ENCODE data around the gene UBE2Z. TPM values are rescaled to one million over a fixed set of nuclear protein-coding genes. Genes with fewer than 3 reads are reported as not detected.

UBE2Z gene
- total and polyA plus RNA-seq, 4 donors, result 29.5 to 63.5 (median 56.1) TPM

DNA sequence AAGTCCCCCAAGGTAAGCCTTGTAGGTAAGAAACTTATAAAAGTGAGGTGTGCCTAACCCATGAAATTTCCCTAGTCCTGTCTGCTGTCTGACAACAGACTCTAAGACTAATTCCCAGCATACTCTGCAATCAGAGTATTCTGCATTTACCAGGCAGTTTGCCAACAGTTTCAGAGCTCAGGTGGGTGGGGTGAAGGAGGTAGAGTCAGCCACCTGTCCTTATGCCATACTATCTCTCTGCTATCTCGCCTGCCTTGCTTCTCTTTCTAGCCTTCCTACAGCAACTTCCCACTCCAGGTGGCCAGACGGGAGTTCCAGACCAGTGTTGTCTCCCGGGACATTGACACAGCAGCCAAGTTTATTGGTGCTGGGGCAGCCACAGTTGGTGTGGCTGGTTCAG lies 13.3 kb upstream of the UBE2Z start:
- Histone ChIP-seq H3K9ac (ENCODE audit: insufficient read depth in 1 of 2, low read length in 2 of 2) (no peak overlapping the region), H3K4me1 (ENCODE audit: control insufficient read depth in 5 of 5, insufficient read depth in 5 of 5, low read length in 5 of 5) (peaks cover 0 to 13% (median 6%) of the 10 kb centered on the region in 5 donors), H3K27me3 (ENCODE audit: control insufficient read depth in 3 of 3, insufficient read depth in 3 of 3, low read length in 2 of 3) (no peaks in the 10 kb centered on the region), H3K4me3 (no peak overlapping the region), H3K9me3 (ENCODE audit: control insufficient read depth in 4 of 4, insufficient read depth in 3 of 4, low read length in 3 of 4) (no peaks in the 10 kb centered on the region), H3K36me3 (ENCODE audit: control insufficient read depth in 4 of 4, insufficient read depth in 4 of 4, low read length in 4 of 4) (peaks cover 0 to 11% (median 11%) of the 10 kb centered on the region in 4 donors), H3K27ac (ENCODE audit: low read depth in 1 of 2, low read length in 1 of 2) (no peak overlapping the region)
- DNase-seq (no peak), ATAC-seq (ENCODE audit: insufficient read depth, low FRiP score) (no peak)
- TF ChIP-seq, protein P1, sequence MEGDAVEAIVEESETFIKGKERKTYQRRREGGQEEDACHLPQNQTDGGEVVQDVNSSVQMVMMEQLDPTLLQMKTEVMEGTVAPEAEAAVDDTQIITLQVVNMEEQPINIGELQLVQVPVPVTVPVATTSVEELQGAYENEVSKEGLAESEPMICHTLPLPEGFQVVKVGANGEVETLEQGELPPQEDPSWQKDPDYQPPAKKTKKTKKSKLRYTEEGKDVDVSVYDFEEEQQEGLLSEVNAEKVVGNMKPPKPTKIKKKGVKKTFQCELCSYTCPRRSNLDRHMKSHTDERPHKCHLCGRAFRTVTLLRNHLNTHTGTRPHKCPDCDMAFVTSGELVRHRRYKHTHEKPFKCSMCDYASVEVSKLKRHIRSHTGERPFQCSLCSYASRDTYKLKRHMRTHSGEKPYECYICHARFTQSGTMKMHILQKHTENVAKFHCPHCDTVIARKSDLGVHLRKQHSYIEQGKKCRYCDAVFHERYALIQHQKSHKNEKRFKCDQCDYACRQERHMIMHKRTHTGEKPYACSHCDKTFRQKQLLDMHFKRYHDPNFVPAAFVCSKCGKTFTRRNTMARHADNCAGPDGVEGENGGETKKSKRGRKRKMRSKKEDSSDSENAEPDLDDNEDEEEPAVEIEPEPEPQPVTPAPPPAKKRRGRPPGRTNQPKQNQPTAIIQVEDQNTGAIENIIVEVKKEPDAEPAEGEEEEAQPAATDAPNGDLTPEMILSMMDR (IDR thresholded peaks at IDR 0.05; ENCODE audit: control extremely low read depth, extremely low read depth), result no peak
- 87 to 95% methylated on average over 3 of the region's 3 CpGs for WGBS, 2 donors

DNA sequence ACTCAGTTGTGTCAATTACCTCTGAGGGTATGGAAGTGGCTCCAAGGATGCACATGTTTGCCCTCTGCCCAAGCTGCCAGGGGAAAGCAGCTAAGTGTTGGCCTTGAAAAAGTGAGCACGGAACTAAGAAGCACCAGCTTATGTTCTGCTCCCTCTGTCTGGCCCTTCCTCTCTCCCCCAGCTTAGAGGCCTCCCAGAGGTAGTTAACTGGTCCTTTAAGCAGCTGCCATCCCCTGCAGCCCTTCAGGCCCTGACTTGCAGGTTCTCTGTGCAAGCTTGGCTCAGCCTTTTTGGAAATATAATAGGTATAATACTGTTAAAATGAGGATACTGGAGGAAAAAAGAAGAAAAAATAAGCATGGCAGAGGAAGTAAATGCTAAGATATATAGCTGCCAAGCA lies 7.0 kb upstream of the UBE2Z start:
- WGBS, 2 donors, result 77 to 86% methylated on average over 1 of the region's 1 CpG
- peaks cover 0 to 3% (median 1%) of the 10 kb centered on the region in 4 donors for H3K36me3 ChIP-seq (ENCODE audit: control insufficient read depth in 4 of 4, insufficient read depth in 4 of 4, low read length in 4 of 4)

DNA sequence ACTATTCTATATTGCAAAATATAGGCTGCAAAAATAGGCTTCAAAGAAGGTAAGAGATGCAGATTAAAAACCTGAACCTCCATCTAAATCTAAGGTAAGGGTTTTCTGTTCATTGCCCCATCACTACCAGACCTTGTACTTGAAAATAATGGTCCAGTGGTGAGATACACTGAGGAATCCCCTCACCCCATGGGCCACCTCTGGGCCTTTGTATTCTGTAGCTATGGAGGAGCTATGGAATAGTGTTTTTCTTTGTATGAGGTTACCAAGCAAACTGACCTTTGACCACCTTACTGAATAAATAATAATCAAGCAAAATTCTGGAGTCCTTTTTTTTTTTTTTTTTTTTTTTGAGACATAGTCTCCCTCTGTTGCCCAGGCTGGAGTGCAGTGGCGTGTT lies 4.8 kb upstream of the UBE2Z start:
- H3K9me3 ChIP-seq (ENCODE audit: control insufficient read depth in 4 of 4, insufficient read depth in 3 of 4, low read length in 3 of 4), result no peaks in the 10 kb centered on the region
- no peak for ATAC-seq (ENCODE audit: insufficient read depth, low FRiP score)
- no peaks in the 10 kb centered on the region for H3K27me3 ChIP-seq (ENCODE audit: control insufficient read depth in 3 of 3, insufficient read depth in 3 of 3, low read length in 2 of 3)
- TF ChIP-seq, protein P1 (IDR thresholded peaks at IDR 0.05; ENCODE audit: control extremely low read depth, extremely low read depth), result no peak
- peaks cover 0 to 1% (median 0%) of the 10 kb centered on the region in 4 donors for H3K36me3 ChIP-seq (ENCODE audit: control insufficient read depth in 4 of 4, insufficient read depth in 4 of 4, low read length in 4 of 4)
- H3K27ac ChIP-seq (ENCODE audit: low read depth in 1 of 2, low read length in 1 of 2), result no peak overlapping the region
- no peak overlapping the region for H3K4me3 ChIP-seq
- no peak for DNase-seq
- WGBS, 2 donors, result 89 to 97% methylated on average over 1 of the region's 1 CpG
- no peak overlapping the region for H3K9ac ChIP-seq (ENCODE audit: insufficient read depth in 1 of 2, low read length in 2 of 2)
- H3K4me1 ChIP-seq (ENCODE audit: control insufficient read depth in 5 of 5, insufficient read depth in 5 of 5, low read length in 5 of 5), result peaks cover 0 to 4% (median 0%) of the 10 kb centered on the region in 5 donors

More for the DNA sequence above, 7.0 kb upstream of the UBE2Z start:
- TF ChIP-seq, protein P1 (IDR thresholded peaks at IDR 0.05; ENCODE audit: control extremely low read depth, extremely low read depth), result no peak
- H3K27ac ChIP-seq (ENCODE audit: low read depth in 1 of 2, low read length in 1 of 2), result no peak overlapping the region
- DNase-seq, result no peak
- H3K4me1 ChIP-seq (ENCODE audit: control insufficient read depth in 5 of 5, insufficient read depth in 5 of 5, low read length in 5 of 5), result no peaks in the 10 kb centered on the region
- no peak overlapping the region for H3K4me3 ChIP-seq
- ATAC-seq (ENCODE audit: insufficient read depth, low FRiP score), result no peak
- H3K27me3 ChIP-seq (ENCODE audit: control insufficient read depth in 3 of 3, insufficient read depth in 3 of 3, low read length in 2 of 3), result no peaks in the 10 kb centered on the region
- no peak overlapping the region for H3K9ac ChIP-seq (ENCODE audit: insufficient read depth in 1 of 2, low read length in 2 of 2)
- no peaks in the 10 kb centered on the region for H3K9me3 ChIP-seq (ENCODE audit: control insufficient read depth in 4 of 4, insufficient read depth in 3 of 4, low read length in 3 of 4)

DNA sequence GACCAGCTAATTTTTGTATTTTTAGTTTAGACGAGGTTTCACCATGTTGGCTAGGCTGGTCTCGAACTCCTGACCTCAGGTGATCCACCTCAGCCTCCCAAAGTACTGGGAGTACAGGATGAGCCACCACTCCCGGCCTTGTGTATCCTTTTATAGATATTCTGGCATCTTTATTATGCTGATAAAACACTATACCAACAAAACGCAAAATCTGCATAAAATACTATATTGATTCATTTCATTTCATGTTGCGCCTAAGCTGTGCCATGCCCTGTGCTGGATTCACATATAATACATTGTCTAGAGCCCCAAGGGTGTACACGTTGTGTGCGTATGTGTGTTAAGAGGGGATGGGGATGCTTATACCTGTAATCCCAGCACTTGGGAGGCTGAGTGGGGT lies 3.8 kb upstream of the UBE2Z start:
- TF ChIP-seq, protein P1 (IDR thresholded peaks at IDR 0.05; ENCODE audit: control extremely low read depth, extremely low read depth), result no peak
- Histone ChIP-seq H3K36me3 (ENCODE audit: control insufficient read depth in 4 of 4, insufficient read depth in 4 of 4, low read length in 4 of 4) (no peaks in the 10 kb centered on the region), H3K4me1 (ENCODE audit: control insufficient read depth in 5 of 5, insufficient read depth in 5 of 5, low read length in 5 of 5) (peaks cover 0 to 4% (median 0%) of the 10 kb centered on the region in 5 donors), H3K9me3 (ENCODE audit: control insufficient read depth in 4 of 4, insufficient read depth in 3 of 4, low read length in 3 of 4) (no peaks in the 10 kb centered on the region), H3K4me3 (no peak overlapping the region), H3K9ac (ENCODE audit: insufficient read depth in 1 of 2, low read length in 2 of 2) (no peak overlapping the region), H3K27me3 (ENCODE audit: control insufficient read depth in 3 of 3, insufficient read depth in 3 of 3, low read length in 2 of 3) (no peaks in the 10 kb centered on the region), H3K27ac (ENCODE audit: low read depth in 1 of 2, low read length in 1 of 2) (no peak overlapping the region)
- ATAC-seq (ENCODE audit: insufficient read depth, low FRiP score), result no peak
- no peak for DNase-seq
- WGBS, 2 donors, result 90 to 92% methylated on average over 7 of the region's 7 CpGs
